ENCODE results near the gene RTEL1. TPM values are rescaled to one million over a fixed set of nuclear protein-coding genes. Genes with fewer than 3 reads are reported as not detected.

The RTEL1 gene
- total RNA-seq, 5 donors from 2014 or later (not counting 1 experiment from before 2014, with no cell fraction given) = 30.7 to 41.6 (median 36.8) TPM

Other genes starting within 250 kb of the RTEL1 start
- gene KCNQ2, start 185.7 kb upstream of the RTEL1 start, total RNA-seq = under 1 TPM; 0.19 to 0.49 (median 0.32) TPM
- 1 to 10 TPM in 3 of 5 donors, under 1 TPM in 2; 0.50 to 3.1 (median 1.1) TPM for gene EEF1A2, start 159.2 kb upstream of the RTEL1 start, total RNA-seq
- 100 to 1,000 TPM; 147 to 320 (median 300) TPM for gene PPDPF, start 137.5 kb upstream of the RTEL1 start, total RNA-seq
- under 1 TPM; 0.15 to 0.47 (median 0.23) TPM for gene PTK6, start 120.9 kb upstream of the RTEL1 start, total RNA-seq
- gene SRMS, start 110.6 kb upstream of the RTEL1 start, total RNA-seq = not detected
- 1 to 10 TPM in 2 of 5 donors, under 1 TPM in 3; 0.38 to 1.8 (median 0.70) TPM for gene FNDC11, start 104.2 kb upstream of the RTEL1 start, total RNA-seq
- 10 to 100 TPM; 31.6 to 73.0 (median 43.5) TPM for gene HELZ2, start 84.1 kb upstream of the RTEL1 start, total RNA-seq
- gene GMEB2, start 31.2 kb upstream of the RTEL1 start, total RNA-seq = 10 to 100 TPM; 20.7 to 30.3 (median 29.0) TPM
- gene STMN3, start 4.9 kb upstream of the RTEL1 start, total RNA-seq = 100 to 1,000 TPM in 3 of 5 donors, 10 to 100 TPM in 2; 92.9 to 121 (median 107) TPM
- gene TNFRSF6B, start 38.3 kb downstream of the RTEL1 start, total RNA-seq = 1 to 10 TPM in 2 of 5 donors, under 1 TPM in 2, not detected in 1; 0.37 to 1.5 (median 0.91) TPM
- 100 to 1,000 TPM in 2 of 5 donors, 10 to 100 TPM in 3; 58.5 to 102 (median 99.5) TPM for gene ARFRP1, start 49.7 kb downstream of the RTEL1 start, total RNA-seq
- 10 to 100 TPM; 42.7 to 71.0 (median 59.0) TPM for gene ZGPAT, start 49.7 kb downstream of the RTEL1 start, total RNA-seq
- gene LIME1, start 78.4 kb downstream of the RTEL1 start, total RNA-seq = 100 to 1,000 TPM; 144 to 248 (median 172) TPM
- 100 to 1,000 TPM; 110 to 173 (median 135) TPM for gene SLC2A4RG, start 81.5 kb downstream of the RTEL1 start, total RNA-seq
- gene ZBTB46, start 173.0 kb downstream of the RTEL1 start, total RNA-seq = under 1 TPM; 0.20 to 0.95 (median 0.30) TPM
- not detected for gene ABHD16B, start 203.2 kb downstream of the RTEL1 start, total RNA-seq
- 10 to 100 TPM; 27.8 to 44.1 (median 39.3) TPM for gene TPD52L2, start 207.0 kb downstream of the RTEL1 start, total RNA-seq
- 10 to 100 TPM; 35.4 to 63.7 (median 54.9) TPM for gene DNAJC5, start 236.8 kb downstream of the RTEL1 start, total RNA-seq

All from T-cell (primary cell).